Neural progenitor cell (in vitro differentiated cells): ENCODE results near the gene SKI. TPM values are rescaled to one million over a fixed set of nuclear protein-coding genes. Genes with fewer than 3 reads are reported as not detected.
A peak's percentile ranks its signal among the peaks of the same experiment; 100 is the strongest.

Source experiments
- DNase-seq: peaks from one replicate; pipeline ENCODE4 v3.0.0-alpha.2; 2016; ENCODE audit warnings: low spot score
- H2AFZ ChIP-seq: fragments of 200-600 bp; sonication (generic); replicated peaks from 2 replicates; pipeline ENCODE4 v1.6.1; 2016; ENCODE audit warnings: antibody characterized with exemption
- H3F3A ChIP-seq: fragments of 200-600 bp; sonication (generic); 2 replicates; pipeline ENCODE4 v1.6.1; 2016; ENCODE audit warnings: antibody characterized with exemption, low read depth
- H3K27ac ChIP-seq: fragments of 200-600 bp; sonication (generic); 2 replicates; pipeline ENCODE4 v1.5.1; 2016; ENCODE audit warnings: mild to moderate bottlenecking
- H3K27me3 ChIP-seq: fragments of 200-600 bp; sonication (generic); 2 replicates; pipeline ENCODE4 v1.6.1; 2016; ENCODE audit warnings: mild to moderate bottlenecking, moderate library complexity
- H3K36me3 ChIP-seq: fragments of 200-600 bp; sonication (generic); 2 replicates; pipeline ENCODE4 v1.5.1; 2016
- H3K4me1 ChIP-seq: fragments of 200-600 bp; sonication (generic); 2 replicates; pipeline ENCODE4 v1.6.1; 2016; ENCODE audit warnings: mixed run types
- H3K4me2 ChIP-seq: fragments of 200-600 bp; sonication (generic); 2 replicates; pipeline ENCODE4 v1.6.1; 2016
- H3K4me3 ChIP-seq: fragments of 200-600 bp; sonication (generic); 2 replicates; pipeline ENCODE4 v1.5.1; 2016
- H3K79me2 ChIP-seq: fragments of 200-600 bp; sonication (generic); 2 replicates; pipeline ENCODE4 v1.6.1; 2016; ENCODE audit warnings: low read depth
- H3K9ac ChIP-seq: fragments of 200-600 bp; sonication (generic); 2 replicates; pipeline ENCODE4 v1.6.1; 2016
- H3K9me3 ChIP-seq: fragments of 200-600 bp; sonication (generic); 2 replicates; pipeline ENCODE4 v1.5.1; 2016; ENCODE audit warnings: low read depth
- H4K20me1 ChIP-seq: fragments of 200-600 bp; sonication (generic); 2 replicates; pipeline ENCODE4 v1.6.1; 2016; ENCODE audit warnings: low read depth
- H3K27ac Mint-ChIP-seq: 3 replicates; pipeline ENCODE4 v1.8.0; 2021; ENCODE audit warnings: mixed read lengths
- H3K27me3 Mint-ChIP-seq: 2 replicates; pipeline ENCODE4 v1.8.0; 2022; ENCODE audit warnings: low read depth, mild to moderate bottlenecking, inconsistent platforms, moderate library complexity, mixed read lengths; ENCODE audit not compliant: insufficient read depth
- H3K36me3 Mint-ChIP-seq: 3 replicates; pipeline ENCODE4 v1.8.0; 2021; ENCODE audit warnings: mixed read lengths
- H3K4me1 Mint-ChIP-seq: 3 replicates; pipeline ENCODE4 v1.8.0; 2021; ENCODE audit warnings: mixed read lengths
- H3K4me3 Mint-ChIP-seq: 3 replicates; pipeline ENCODE4 v1.8.0; 2021; ENCODE audit warnings: mild to moderate bottlenecking, moderate library complexity, mixed read lengths
- H3K9me3 Mint-ChIP-seq: 3 replicates; pipeline ENCODE4 v1.8.0; 2020; ENCODE audit warnings: mixed read lengths
- EZH2 ChIP-seq: fragments of 200-600 bp; sonication (generic); IDR thresholded peaks from 2 replicates; pipeline ENCODE4 v1.6.1; 2017; ENCODE audit warnings: antibody characterized with exemption, mild to moderate bottlenecking, moderate library complexity
- EZH2phosphoT487 ChIP-seq: fragments of 200-600 bp; sonication (generic); IDR thresholded peaks from 2 replicates; pipeline ENCODE4 v1.6.1; 2017; ENCODE audit warnings: antibody characterized with exemption
- total RNA-seq: library from RNA; depleted of rRNA; stranded (reverse); fragments of >200 nt; gene quantifications from 2 replicates; pipeline ENCODE4 v1.2.3, GENCODE V29; 2015; ENCODE audit warnings: low replicate concordance
- TF ChIP-seq, protein P1 (sequence below): fragments of 200-600 bp; sonication (generic); IDR thresholded peaks from 2 replicates; pipeline ENCODE4 v1.5.1; 2017; ENCODE audit warnings: antibody characterized with exemption, mild to moderate bottlenecking

Gene SKI
- total RNA-seq, 1 donor from 2014 or later = 7.4 TPM

DNA sequence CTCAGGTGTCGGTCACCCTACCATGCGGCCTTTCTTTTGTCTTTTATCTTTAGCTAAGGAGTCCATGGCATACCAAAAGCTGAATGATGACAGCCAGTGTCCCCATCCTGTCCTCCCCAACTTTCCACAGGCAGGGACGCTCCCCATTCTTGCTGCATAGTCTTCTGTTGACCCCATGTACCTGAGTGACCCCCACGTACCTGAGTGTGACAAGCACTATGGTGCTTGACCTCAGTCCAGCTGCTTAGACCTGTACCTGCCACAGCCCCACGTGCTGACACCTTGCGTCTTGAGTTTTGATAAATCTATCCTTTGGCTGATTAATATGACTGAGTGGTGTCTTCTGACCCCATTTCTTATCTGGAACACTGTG, 26.9 kb downstream of the SKI start:
- H3K27ac ChIP-seq = no peak overlapping the region
- H3K4me3 ChIP-seq = no peak overlapping the region
- H3K27me3 Mint-ChIP-seq = peaks cover 11% of the 10 kb centered on the region
- no peaks in the 10 kb centered on the region for H3K36me3 ChIP-seq
- H3K79me2 ChIP-seq = peaks cover 100% of the 10 kb centered on the region
- H3F3A ChIP-seq = peaks cover 18% of the 10 kb centered on the region
- no peak overlapping the region for H3K9ac ChIP-seq
- TF ChIP-seq EZH2 (no peak), EZH2phosphoT487 (no peak)
- TF ChIP-seq, protein P1, sequence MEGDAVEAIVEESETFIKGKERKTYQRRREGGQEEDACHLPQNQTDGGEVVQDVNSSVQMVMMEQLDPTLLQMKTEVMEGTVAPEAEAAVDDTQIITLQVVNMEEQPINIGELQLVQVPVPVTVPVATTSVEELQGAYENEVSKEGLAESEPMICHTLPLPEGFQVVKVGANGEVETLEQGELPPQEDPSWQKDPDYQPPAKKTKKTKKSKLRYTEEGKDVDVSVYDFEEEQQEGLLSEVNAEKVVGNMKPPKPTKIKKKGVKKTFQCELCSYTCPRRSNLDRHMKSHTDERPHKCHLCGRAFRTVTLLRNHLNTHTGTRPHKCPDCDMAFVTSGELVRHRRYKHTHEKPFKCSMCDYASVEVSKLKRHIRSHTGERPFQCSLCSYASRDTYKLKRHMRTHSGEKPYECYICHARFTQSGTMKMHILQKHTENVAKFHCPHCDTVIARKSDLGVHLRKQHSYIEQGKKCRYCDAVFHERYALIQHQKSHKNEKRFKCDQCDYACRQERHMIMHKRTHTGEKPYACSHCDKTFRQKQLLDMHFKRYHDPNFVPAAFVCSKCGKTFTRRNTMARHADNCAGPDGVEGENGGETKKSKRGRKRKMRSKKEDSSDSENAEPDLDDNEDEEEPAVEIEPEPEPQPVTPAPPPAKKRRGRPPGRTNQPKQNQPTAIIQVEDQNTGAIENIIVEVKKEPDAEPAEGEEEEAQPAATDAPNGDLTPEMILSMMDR = no peak
- H3K36me3 Mint-ChIP-seq = peaks cover 25% of the 10 kb centered on the region
- H4K20me1 ChIP-seq = peaks cover 69% of the 10 kb centered on the region
- H3K9me3 Mint-ChIP-seq = no peaks in the 10 kb centered on the region
- no peak overlapping the region for H3K4me2 ChIP-seq
- H3K4me1 Mint-ChIP-seq = peaks cover 41% of the 10 kb centered on the region
- H3K27ac Mint-ChIP-seq = no peak overlapping the region
- no peak overlapping the region for H2AFZ ChIP-seq
- no peaks in the 10 kb centered on the region for H3K9me3 ChIP-seq
- H3K4me1 ChIP-seq = peaks cover 32% of the 10 kb centered on the region
- DNase-seq = no peak
- no peak overlapping the region for H3K4me3 Mint-ChIP-seq
- no peaks in the 10 kb centered on the region for H3K27me3 ChIP-seq

DNA sequence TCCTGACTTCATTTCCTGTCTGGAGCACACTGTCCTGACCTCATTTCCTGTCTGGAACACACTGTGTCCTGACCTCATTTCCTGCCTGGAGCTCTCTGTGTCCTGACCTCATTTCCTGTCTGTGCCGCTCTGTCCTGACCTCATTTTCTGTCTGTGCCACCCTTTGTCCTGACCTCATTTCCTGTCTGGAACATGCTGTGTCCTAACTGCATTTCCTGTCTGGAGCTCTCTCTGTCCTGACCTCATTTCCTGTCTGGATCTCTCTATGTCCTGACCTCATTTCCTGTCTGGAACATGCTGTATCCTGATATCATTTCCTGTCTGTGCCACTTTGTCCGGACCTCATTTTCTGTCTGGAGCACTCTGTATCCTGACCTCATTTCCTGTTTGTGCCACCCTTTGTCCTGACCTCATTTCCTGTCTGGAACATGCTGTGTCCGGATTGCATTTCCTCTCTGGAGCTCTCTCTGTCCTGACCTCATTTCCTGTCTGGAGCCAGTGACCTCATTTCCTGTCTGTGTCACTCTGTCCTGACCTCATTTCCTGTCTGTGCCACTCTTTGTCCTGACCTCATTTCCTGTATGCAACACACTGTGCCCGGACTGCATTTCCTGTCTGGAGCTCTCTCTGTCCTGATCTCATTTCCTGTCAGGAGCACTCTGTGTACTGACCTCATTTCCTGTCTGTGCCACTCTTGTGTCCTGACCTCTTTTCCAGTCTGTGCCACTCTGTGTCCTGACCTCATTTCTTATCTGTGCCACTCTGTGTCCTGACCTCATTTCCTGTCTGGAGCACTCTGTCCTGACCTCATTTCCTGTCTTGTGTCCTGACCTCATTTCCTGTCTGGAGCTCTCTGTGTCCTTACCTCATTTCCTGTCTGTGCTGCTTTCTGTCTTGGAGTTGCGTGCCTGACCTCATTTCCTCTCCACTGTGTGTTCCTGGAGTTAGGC, 27.6 kb downstream of the SKI start:
- peaks cover 18% of the 10 kb centered on the region for H3F3A ChIP-seq
- H3K4me2 ChIP-seq = no peak overlapping the region
- H4K20me1 ChIP-seq = peaks cover 69% of the 10 kb centered on the region
- H3K4me3 ChIP-seq = no peak overlapping the region
- no peak overlapping the region for H3K27ac ChIP-seq
- H2AFZ ChIP-seq = no peak overlapping the region
- H3K36me3 ChIP-seq = no peaks in the 10 kb centered on the region
- DNase-seq = no peak
- H3K9me3 Mint-ChIP-seq = peaks cover 2% of the 10 kb centered on the region
- peaks cover 38% of the 10 kb centered on the region for H3K4me1 Mint-ChIP-seq
- no peak overlapping the region for H3K4me3 Mint-ChIP-seq
- no peak overlapping the region for H3K27ac Mint-ChIP-seq
- peaks cover 31% of the 10 kb centered on the region for H3K4me1 ChIP-seq
- H3K9me3 ChIP-seq = no peaks in the 10 kb centered on the region
- H3K79me2 ChIP-seq = peaks cover 100% of the 10 kb centered on the region
- TF ChIP-seq, protein P1 = no peak
- TF ChIP-seq EZH2phosphoT487 (no peak), EZH2 (no peak)
- H3K27me3 ChIP-seq = no peaks in the 10 kb centered on the region
- no peak overlapping the region for H3K9ac ChIP-seq
- H3K36me3 Mint-ChIP-seq = peaks cover 28% of the 10 kb centered on the region
- peaks cover 11% of the 10 kb centered on the region for H3K27me3 Mint-ChIP-seq

DNA sequence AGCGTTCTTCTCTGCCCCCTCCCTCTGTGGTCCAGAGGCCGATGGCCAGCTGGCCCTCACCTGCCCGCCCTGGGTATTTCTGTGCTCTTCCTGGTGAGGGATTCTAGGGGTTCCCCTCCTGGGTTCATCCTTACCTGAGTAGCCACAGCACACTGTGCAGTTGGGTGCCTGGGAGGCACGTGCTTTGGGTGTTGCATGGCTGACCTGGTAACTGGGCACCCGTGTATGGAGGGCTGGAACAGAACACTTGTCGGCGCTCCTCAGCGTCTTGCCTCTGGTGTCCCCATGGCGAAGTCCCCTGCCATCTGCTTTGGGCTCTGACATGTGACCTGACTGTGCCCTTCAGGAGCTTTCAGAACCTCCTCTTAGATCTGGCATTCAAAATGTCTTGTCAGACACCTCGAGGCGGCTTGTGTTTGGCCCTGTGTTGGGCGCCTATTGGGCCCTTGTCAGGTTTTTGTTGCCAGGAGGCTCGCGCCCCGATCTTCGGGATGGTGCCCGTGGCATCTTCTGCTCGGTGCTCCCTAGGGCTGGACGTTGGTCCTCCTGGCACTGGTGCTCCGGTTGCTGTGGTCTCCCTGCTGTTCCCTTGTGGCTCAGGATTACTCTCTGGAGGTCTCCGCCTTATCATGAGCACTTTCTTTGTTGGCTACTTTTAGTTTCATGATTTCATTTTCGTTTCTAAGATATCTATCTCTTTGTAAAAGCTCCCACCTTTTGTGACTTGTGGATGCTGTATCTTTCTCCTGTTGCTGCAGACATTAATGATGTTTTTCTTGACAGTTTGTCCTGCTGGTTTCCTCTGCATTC, 28.5 kb downstream of the SKI start:
- H3K9me3 Mint-ChIP-seq = peaks cover 2% of the 10 kb centered on the region
- Histone ChIP-seq H2AFZ (no peak overlapping the region), H3K9me3 (no peaks in the 10 kb centered on the region), H3K9ac (no peak overlapping the region), H3K4me2 (no peak overlapping the region), H3K27me3 (no peaks in the 10 kb centered on the region), H3F3A (peaks cover 18% of the 10 kb centered on the region), H4K20me1 (peaks cover 69% of the 10 kb centered on the region), H3K4me3 (no peak overlapping the region), H3K4me1 (peaks cover 21% of the 10 kb centered on the region), H3K27ac (no peak overlapping the region), H3K79me2 (peaks cover 100% of the 10 kb centered on the region), H3K36me3 (no peaks in the 10 kb centered on the region)
- no peak overlapping the region for H3K4me3 Mint-ChIP-seq
- peak overlapping the region; percentile 76 for H3K27ac Mint-ChIP-seq
- no peak for DNase-seq
- peaks cover 33% of the 10 kb centered on the region for H3K36me3 Mint-ChIP-seq
- H3K27me3 Mint-ChIP-seq = peaks cover 11% of the 10 kb centered on the region
- H3K4me1 Mint-ChIP-seq = peaks cover 34% of the 10 kb centered on the region
- no peak for TF ChIP-seq EZH2phosphoT487
- TF ChIP-seq, protein P1 = no peak
- no peak for TF ChIP-seq EZH2
